H1 (cell line): Measurements from ENCODE around the gene SLC16A8. TPM values are rescaled to one million over a fixed set of nuclear protein-coding genes. Genes with fewer than 3 reads are reported as not detected.

Experiments
- CTCF ChIA-PET: fragments of 300-600 bp; sonication (Branson Sonifier 250); formaldehyde crosslinking; loops from one replicate; lab custom pipeline; 2021; ENCODE audit not compliant: partially characterized antibody; lab: Charles Lee
- POLR2A ChIA-PET: fragments of 300-600 bp; sonication (Branson Sonifier 250); formaldehyde crosslinking; loops from one replicate; lab custom pipeline; 2021; ENCODE audit warnings: inconsistent platforms; ENCODE audit not compliant: partially characterized antibody; lab: Charles Lee
- DNase-seq, 2 experiments: peaks; one replicate each; pipeline versions ENCODE4 v3.0.0 to v3.0.0-alpha.2; 2010 to 2022; ENCODE audit warnings: low spot score in 2 of 2, low read depth in 1 of 2, mixed read lengths in 1 of 2
- FAIRE-seq: peaks from 2 replicates; lab custom pipeline; 2011; peaks lifted over from hg19 to GRCh38; lab: Jason Lieb, UNC
- H2AFZ ChIP-seq: 2 replicates; pipeline ENCODE4 v1.8.1; 2012; ENCODE audit warnings: low read length, inconsistent platforms
- H2AK5ac ChIP-seq: 2 replicates; pipeline ENCODE4 v1.6.1; 2013; ENCODE audit warnings: low read depth, low read length
- H2BK120ac ChIP-seq: replicated peaks from 2 replicates; pipeline ENCODE3; 2013; ENCODE audit warnings: low read depth, low read length, inconsistent platforms
- H2BK12ac ChIP-seq: 2 replicates; pipeline ENCODE4 v1.6.1; 2013; ENCODE audit warnings: low read depth, low read length
- H2BK15ac ChIP-seq: 2 replicates; pipeline ENCODE4 v1.6.1; 2013; ENCODE audit warnings: low read length
- H2BK20ac ChIP-seq: 2 replicates; pipeline ENCODE4 v1.6.1; 2013; ENCODE audit warnings: low read length
- H2BK5ac ChIP-seq: 2 replicates; pipeline ENCODE4 v1.6.1; 2013; ENCODE audit warnings: low read depth, low read length
- H3K14ac ChIP-seq: 2 replicates; pipeline ENCODE4 v1.6.1; 2013; ENCODE audit warnings: inconsistent platforms; ENCODE audit not compliant: insufficient read length
- H3K18ac ChIP-seq: 2 replicates; pipeline ENCODE4 v1.6.1; 2013; ENCODE audit warnings: low read length; ENCODE audit errors: extremely low read depth
- H3K23ac ChIP-seq: 2 replicates; pipeline ENCODE4 v1.6.1; 2013; ENCODE audit warnings: inconsistent platforms; ENCODE audit not compliant: insufficient read length
- H3K23me2 ChIP-seq: 2 replicates; pipeline ENCODE4 v1.6.1; 2013; ENCODE audit warnings: low read depth, low read length
- H3K27ac ChIP-seq: 2 replicates; pipeline ENCODE4 v1.6.1; 2011; ENCODE audit warnings: low read depth, low read length, inconsistent platforms
- H3K27me3 ChIP-seq, 4 experiments: replicated peaks in 1 of 4; 1 replicate in 1 of 4; 2 replicates in 3 of 4; pipeline versions ENCODE4 v1.6.1 to v1.8.1; 2011 to 2013; ENCODE audit warnings: low read length in 3 of 4, mild to moderate bottlenecking in 3 of 4, inconsistent platforms in 2 of 4, mixed read lengths in 2 of 4, moderate library complexity in 1 of 4; ENCODE audit not compliant: control insufficient read depth in 3 of 4, insufficient read depth in 3 of 4; ENCODE audit errors: extremely low read depth in 1 of 4
- H3K36me3 ChIP-seq, 4 experiments: 2 replicates each; pipeline versions ENCODE4 v1.6.1 to v1.8.1; 2011 to 2013; ENCODE audit warnings: mild to moderate bottlenecking in 4 of 4, low read length in 3 of 4, moderate library complexity in 2 of 4, control low read depth in 1 of 4, inconsistent platforms in 1 of 4; ENCODE audit not compliant: insufficient read depth in 4 of 4, control insufficient read depth in 2 of 4
- H3K4ac ChIP-seq: replicated peaks from 2 replicates; pipeline ENCODE3; 2013; ENCODE audit warnings: low read length, low read depth, mixed read lengths, inconsistent platforms; ENCODE audit not compliant: insufficient read length
- H3K4me1 ChIP-seq, 4 experiments: replicated peaks in 1 of 4; 1 replicate in 1 of 4; 2 replicates in 3 of 4; pipeline versions ENCODE4 v1.6.1 to v1.8.1; 2011 to 2013; ENCODE audit warnings: low read length in 3 of 4, inconsistent platforms in 2 of 4, mixed read lengths in 1 of 4; ENCODE audit not compliant: insufficient read depth in 4 of 4, control insufficient read depth in 3 of 4
- H3K4me2 ChIP-seq, 2 experiments: 2 replicates each; pipeline versions ENCODE4 v1.6.1 to v1.8.1; 2011 to 2013; ENCODE audit warnings: low read depth in 2 of 2, low read length in 2 of 2, control low read depth in 1 of 2, inconsistent platforms in 1 of 2, mild to moderate bottlenecking in 1 of 2; ENCODE audit not compliant: insufficient read depth in 1 of 2
- H3K4me3 ChIP-seq, 4 experiments: fragments of 200-600, 300-600 bp in 1 of 4; sonication (generic), shearing (Covaris generic), sonication (Bioruptor Twin) in 1 of 4; 2 replicates each; pipeline versions ENCODE4 v1.5.1 to v1.8.1; 2011 to 2016; ENCODE audit warnings: low read length in 4 of 4, low read depth in 3 of 4, control low read depth in 2 of 4, inconsistent platforms in 2 of 4, mild to moderate bottlenecking in 2 of 4, mixed read lengths in 1 of 4, moderate library complexity in 1 of 4; ENCODE audit not compliant: insufficient read depth in 2 of 4; ENCODE audit errors: extremely low read depth in 1 of 4
- H3K56ac ChIP-seq: replicated peaks from 2 replicates; pipeline ENCODE3; 2013; ENCODE audit warnings: low read depth, mild to moderate bottlenecking, mixed read lengths, low read length, inconsistent platforms; ENCODE audit not compliant: insufficient read length
- H3K79me1 ChIP-seq: 2 replicates; pipeline ENCODE4 v1.6.1; 2013; ENCODE audit warnings: low read depth, low read length, control low read depth
- H3K79me2 ChIP-seq, 2 experiments: 2 replicates each; pipeline versions ENCODE4 v1.6.1 to v1.8.1; 2012 to 2013; ENCODE audit warnings: low read length in 2 of 2, mild to moderate bottlenecking in 2 of 2, inconsistent platforms in 1 of 2; ENCODE audit not compliant: insufficient read depth in 2 of 2, control insufficient read depth in 1 of 2
- H3K9ac ChIP-seq, 4 experiments: replicated peaks in 1 of 4; 1 replicate in 1 of 4; 2 replicates in 3 of 4; pipeline versions ENCODE4 v1.6.1 to v1.8.1; 2011 to 2013; ENCODE audit warnings: low read depth in 3 of 4, low read length in 3 of 4, control low read depth in 2 of 4, mild to moderate bottlenecking in 2 of 4, moderate library complexity in 2 of 4, inconsistent platforms in 1 of 4; ENCODE audit errors: extremely low read depth in 1 of 4
- H3K9me3 ChIP-seq, 2 experiments: 2 replicates each; pipeline versions ENCODE4 v1.6.1 to v1.8.1; 2012 to 2013; ENCODE audit warnings: mild to moderate bottlenecking in 2 of 2, moderate library complexity in 2 of 2, control low read depth in 1 of 2, inconsistent platforms in 1 of 2, low read depth in 1 of 2, low read length in 1 of 2, mixed read lengths in 1 of 2; ENCODE audit not compliant: insufficient read depth in 2 of 2
- H4K20me1 ChIP-seq, 2 experiments: replicated peaks in 1 of 2; 2 replicates each; pipeline versions ENCODE3 to v1.8.1; 2011 to 2013; ENCODE audit warnings: inconsistent platforms in 2 of 2, low read length in 2 of 2, mild to moderate bottlenecking in 1 of 2; ENCODE audit not compliant: insufficient read depth in 2 of 2, control insufficient read depth in 1 of 2
- H4K5ac ChIP-seq: 2 replicates; pipeline ENCODE4 v1.6.1; 2013; ENCODE audit warnings: low read length, low read depth, mixed read lengths, inconsistent platforms; ENCODE audit not compliant: insufficient read length
- H4K8ac ChIP-seq: 2 replicates; pipeline ENCODE4 v1.8.0; 2013; ENCODE audit warnings: mild to moderate bottlenecking, moderate library complexity, low read length, inconsistent platforms; ENCODE audit not compliant: insufficient read depth; ENCODE audit errors: extremely low read depth
- H4K91ac ChIP-seq: replicated peaks from 2 replicates; pipeline ENCODE3; 2013; ENCODE audit warnings: low read length, mixed read lengths, inconsistent platforms; ENCODE audit not compliant: insufficient read length
- ASH2L ChIP-seq: fragments of 200-600, 300-600 bp; sonication (generic); IDR thresholded peaks from one replicate; pipeline ENCODE4 v1.7.1; 2017; ENCODE audit warnings: low read length
- CHD2 ChIP-seq: IDR thresholded peaks from 2 replicates; pipeline ENCODE4 v1.6.1; 2012; ENCODE audit warnings: low read length, improper control_type of control experiment
- CTCF ChIP-seq, 3 experiments: IDR thresholded peaks; 1 replicate in 2 of 3; 2 replicates in 1 of 3; pipeline versions ENCODE4 v1.5.1 to v1.6.1; 2011; ENCODE audit warnings: low read length in 3 of 3, mild to moderate bottlenecking in 3 of 3, inconsistent platforms in 2 of 3, low read depth in 1 of 3, moderate library complexity in 1 of 3; ENCODE audit not compliant: insufficient read depth in 1 of 3; ENCODE audit errors: control extremely low read depth in 1 of 3
- EP300 ChIP-seq, 2 experiments: IDR thresholded peaks; 1 replicate in 1 of 2; 2 replicates in 1 of 2; pipeline ENCODE4 v1.6.1; 2011 to 2012; ENCODE audit warnings: low read depth in 2 of 2, low read length in 2 of 2, mild to moderate bottlenecking in 2 of 2, borderline replicate concordance in 1 of 2, inconsistent platforms in 1 of 2, moderate library complexity in 1 of 2
- FOSL1 ChIP-seq: IDR thresholded peaks from 2 replicates; pipeline ENCODE4 v1.6.1; 2011; ENCODE audit warnings: mild to moderate bottlenecking, low read depth, low read length, moderate library complexity; ENCODE audit not compliant: insufficient read depth
- RBBP5 ChIP-seq: IDR thresholded peaks from 2 replicates; pipeline ENCODE4 v1.7.1; 2012; ENCODE audit warnings: low read depth, mild to moderate bottlenecking, inconsistent platforms, low read length, moderate library complexity, borderline replicate concordance
- SIN3A ChIP-seq, 2 experiments: IDR thresholded peaks in 1 of 2; conservative IDR thresholded peaks in 1 of 2; 2 replicates each; pipeline ENCODE4 v1.6.1; 2011 to 2012; ENCODE audit warnings: low read length in 2 of 2, improper control_type of control experiment in 1 of 2, low read depth in 1 of 2, mild to moderate bottlenecking in 1 of 2
- TAF1 ChIP-seq: IDR thresholded peaks from 2 replicates; pipeline ENCODE4 v1.6.1; 2011; ENCODE audit warnings: mild to moderate bottlenecking, low read depth, low read length
- TEAD4 ChIP-seq: IDR thresholded peaks from 2 replicates; pipeline ENCODE4 v1.6.1; 2012; ENCODE audit warnings: low read depth, low read length, inconsistent platforms, mixed read lengths
- WGBS, 2 experiments: shearing (Covaris generic) in 1 of 2; methylation state at CpG; one replicate each; pipeline versions ENCODE4 v1.1.6 to v1.1.7; 2013 to 2015; ENCODE audit warnings: low lambda C conversion rate in 2 of 2, mixed read lengths in 2 of 2, inconsistent platforms in 1 of 2, low coverage in 1 of 2, missing lambda C conversion rate in 1 of 2; ENCODE audit not compliant: insufficient replicate concordance in 2 of 2, insufficient coverage in 1 of 2, insufficient read length in 1 of 2; ENCODE audit errors: extremely low coverage in 1 of 2, missing lambda C conversion rate in 1 of 2; 5-methylcytosine and 5-hydroxymethylcytosine counted together
- polyA plus RNA-seq, 7 experiments: library from polyadenylated mRNA; depleted of rRNA in 3 of 7; stranded (reverse) in 5 of 7; unstranded in 2 of 7; fragments of >200 nt in 5 of 7; fragments of 200-250 nt in 2 of 7; gene quantifications; 1 replicate in 5 of 7; 2 replicates in 1 of 7; 4 replicates in 1 of 7; pipeline versions ENCODE4 v1.2.1 to v1.2.3, GENCODE V29; 2011 to 2013; ENCODE audit warnings: missing spikeins in 2 of 7, mixed read lengths in 2 of 7
- total RNA-seq: library from RNA; stranded (reverse); fragmentation: NEBNext Ultra II Directional; extraction: Animal tissue kit (Norgen Biotek cat#: 25700); gene quantifications from 2 replicates; pipeline ENCODE4 v1.2.1, GENCODE V29; 2021

The SLC16A8 gene
- total and polyA plus RNA-seq, 2 of the 8 experiments (the other 6 are each of a cell fraction or from before 2014, with no cell fraction given): 0.70 TPM; not detected in 1

DNA sequence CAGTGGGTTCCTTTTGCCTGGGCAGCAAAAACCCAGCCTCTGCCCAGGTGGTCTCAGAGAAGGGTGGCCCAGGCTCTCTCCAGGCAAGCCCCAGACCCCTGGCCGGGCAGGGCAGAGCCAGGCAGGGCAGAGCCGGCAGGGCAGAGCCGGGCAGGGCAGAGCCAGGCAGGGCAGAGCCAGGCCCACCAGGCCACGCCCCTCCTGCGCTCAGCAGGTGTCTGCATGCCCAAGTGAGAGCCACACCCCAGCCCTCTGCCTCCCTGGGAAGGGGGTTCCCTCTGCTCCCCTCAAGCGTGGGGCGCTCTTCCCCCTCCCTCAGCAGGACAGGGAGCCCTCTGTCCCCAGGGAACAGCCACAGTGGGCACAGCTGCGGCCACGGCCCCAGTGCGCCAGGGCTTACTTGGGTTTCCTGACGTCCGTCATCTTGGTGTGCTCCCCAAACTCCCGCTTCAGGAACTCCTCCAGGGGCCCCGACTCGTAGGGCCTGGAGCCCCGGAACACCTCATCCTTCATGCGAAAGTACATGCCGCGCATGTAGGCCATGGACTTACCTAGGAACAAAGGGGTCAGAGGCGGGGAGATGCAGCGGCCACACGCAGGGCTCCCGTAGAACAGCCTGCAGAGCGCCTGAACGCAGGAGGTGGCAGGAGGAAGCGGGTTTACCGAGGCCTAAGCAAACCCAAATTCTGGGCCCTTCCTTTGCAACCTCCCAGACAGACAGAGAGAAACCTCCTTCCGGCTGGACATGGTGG, 36.6 kb upstream of the SLC16A8 start:
- no peak overlapping the region for H2BK20ac ChIP-seq
- no peak overlapping the region for H3K23ac ChIP-seq
- 87% methylated on average over 26 of the region's 28 CpGs; no CpG with 5 or more reads in 1 of the 2 experiments for WGBS, 2 experiments
- no peaks in the 10 kb centered on the region for H3K79me2 ChIP-seq
- no peaks in the 10 kb centered on the region for H3K23me2 ChIP-seq
- no peak overlapping the region; the same call in 1 of the 2 replicates for H2BK15ac ChIP-seq
- no peak overlapping the region for H3K18ac ChIP-seq
- H3K36me3 ChIP-seq: no peaks in the 10 kb centered on the region
- no peak overlapping the region for H2AK5ac ChIP-seq
- H2AFZ ChIP-seq: no peak overlapping the region
- no peak overlapping the region for H3K56ac ChIP-seq
- no peak for TF ChIP-seq TEAD4
- TF ChIP-seq CHD2: no peak
- no peak for TF ChIP-seq ASH2L
- no peak for TF ChIP-seq TAF1
- no peak for TF ChIP-seq SIN3A (conservative IDR thresholded peaks at IDR 0.05 in 1 of 2, IDR thresholded peaks at IDR 0.05 in 1 of 2; ENCODE audit: low read depth in 1 of 2, low read length in 2 of 2)
- TF ChIP-seq EP300 (IDR thresholded peaks at IDR 0.05; ENCODE audit: borderline replicate concordance in 1 of 2, low read depth in 2 of 2, low read length in 2 of 2): no peak
- no peak for TF ChIP-seq FOSL1
- no peak for TF ChIP-seq RBBP5
- no peak for TF ChIP-seq CTCF (IDR thresholded peaks at IDR 0.05; ENCODE audit: control extremely low read depth in 1 of 3, insufficient read depth in 1 of 3, low read depth in 1 of 3, low read length in 3 of 3)
- no peaks in the 10 kb centered on the region for H3K9me3 ChIP-seq
- H2BK5ac ChIP-seq: no peak overlapping the region
- no peak overlapping the region for H4K91ac ChIP-seq
- H3K79me1 ChIP-seq: no peaks in the 10 kb centered on the region; the same call in 1 of the 2 replicates
- ChIA-PET CTCF (interaction anchor here (0.6 to 8.4 kb wide), 6 partner anchors 7 to 311 kb away, joined by 3 to 93 read pairs (median 20); partner anchors contain the start of gene BAIAP2L2), POLR2A (no interaction called here)
- H4K20me1 ChIP-seq: peaks cover 0 to 3% of the 10 kb centered on the region in 2 experiments
- H3K9ac ChIP-seq: no peak overlapping the region
- no peak for DNase-seq
- no peak for FAIRE-seq
- no peak overlapping the region for H4K5ac ChIP-seq
- peaks cover 0 to 3% (median 0%) of the 10 kb centered on the region in 4 experiments; a peak in 4 of 7 replicates for H3K4me1 ChIP-seq
- no peak overlapping the region for H3K4ac ChIP-seq
- H4K8ac ChIP-seq: no peak overlapping the region; the same call in 1 of the 2 replicates
- no peaks in the 10 kb centered on the region for H3K27me3 ChIP-seq
- no peak overlapping the region for H3K27ac ChIP-seq
- no peak overlapping the region for H3K14ac ChIP-seq
- no peak overlapping the region for H3K4me2 ChIP-seq
- H3K4me3 ChIP-seq: no peak overlapping the region
- H2BK120ac ChIP-seq: no peak overlapping the region
- H2BK12ac ChIP-seq: no peak overlapping the region
